NCI-H146 treated with DMSO at 0.1 percent for 48 hours (cell line): ENCODE results near the gene MEOX1.

ENCODE experiments used
- DNase-seq: peaks from one replicate; lab custom pipeline; 2025; ENCODE audit not compliant: unreplicated experiment; lab: John Stamatoyannopoulos, UW

Gene MEOX1

GRCh38 chr17:43680461-43680860 is 18.7 kb upstream of the MEOX1 start:
- no peak for DNase-seq

DNA sequence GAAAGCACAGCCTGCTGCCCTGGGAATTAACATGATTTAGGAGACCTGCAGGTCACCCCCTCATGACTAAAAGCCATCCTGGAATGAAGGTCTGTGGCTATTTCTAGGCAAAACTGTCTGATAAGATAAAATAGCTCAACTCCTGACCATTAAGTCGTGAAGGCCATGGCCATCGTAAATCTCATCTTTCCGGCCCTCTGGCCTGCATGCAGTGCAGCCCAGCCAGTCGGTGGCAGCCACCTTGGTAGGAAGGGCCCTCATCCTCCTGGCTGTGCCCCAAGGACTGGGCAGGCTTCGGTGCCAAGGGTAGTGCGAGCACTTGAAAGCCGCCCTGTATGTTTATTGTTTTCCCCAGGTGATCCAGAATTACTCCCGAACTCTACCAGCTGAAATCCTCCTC is 18.2 kb upstream of the MEOX1 start:
- no peak for DNase-seq

DNA sequence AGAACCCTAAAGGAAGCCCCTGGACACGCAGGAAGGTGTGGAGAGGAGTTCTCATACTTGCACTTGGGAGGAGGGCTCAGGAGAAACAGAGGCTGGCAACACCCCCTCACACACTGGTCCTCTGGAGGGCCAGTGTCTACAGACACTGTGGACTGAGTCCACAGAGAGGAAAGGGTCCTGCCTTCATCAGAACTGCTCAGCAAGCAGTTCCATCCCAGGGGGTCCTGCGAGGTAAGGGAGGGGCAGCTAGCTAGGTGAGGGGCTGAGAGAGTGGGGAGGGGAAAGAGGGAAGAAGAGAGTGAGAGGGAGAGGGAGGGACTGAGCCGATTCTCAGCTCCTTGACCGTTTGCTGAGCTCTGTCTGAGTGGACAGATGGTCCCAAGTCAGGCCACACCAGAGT is 17.7 kb upstream of the MEOX1 start:
- DNase-seq = no peak

DNA sequence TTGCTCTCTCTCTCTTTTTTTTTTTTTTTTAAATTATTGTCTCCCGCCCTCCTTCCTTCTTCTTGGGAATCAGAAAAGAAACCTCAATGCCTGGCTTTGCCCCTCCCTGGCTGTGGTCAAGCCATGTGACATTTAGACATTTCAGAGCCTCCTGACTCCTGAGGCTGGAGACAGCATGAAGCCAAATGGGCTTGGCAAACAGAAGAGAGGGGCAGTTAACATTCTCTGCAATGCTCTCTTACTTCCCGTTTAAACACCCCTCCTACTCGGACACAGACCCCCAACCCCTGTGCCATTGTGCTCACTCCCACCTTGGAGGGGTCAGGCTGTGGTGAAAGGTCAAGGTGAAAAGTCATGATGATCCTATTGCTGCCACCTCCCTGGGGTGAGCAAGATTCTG is 14.7 kb upstream of the MEOX1 start:
- no peak for DNase-seq

- DNase-seq = no peak
Measured at GRCh38 chr17:43674394-43674793, 12.7 kb upstream of the MEOX1 start.

DNA sequence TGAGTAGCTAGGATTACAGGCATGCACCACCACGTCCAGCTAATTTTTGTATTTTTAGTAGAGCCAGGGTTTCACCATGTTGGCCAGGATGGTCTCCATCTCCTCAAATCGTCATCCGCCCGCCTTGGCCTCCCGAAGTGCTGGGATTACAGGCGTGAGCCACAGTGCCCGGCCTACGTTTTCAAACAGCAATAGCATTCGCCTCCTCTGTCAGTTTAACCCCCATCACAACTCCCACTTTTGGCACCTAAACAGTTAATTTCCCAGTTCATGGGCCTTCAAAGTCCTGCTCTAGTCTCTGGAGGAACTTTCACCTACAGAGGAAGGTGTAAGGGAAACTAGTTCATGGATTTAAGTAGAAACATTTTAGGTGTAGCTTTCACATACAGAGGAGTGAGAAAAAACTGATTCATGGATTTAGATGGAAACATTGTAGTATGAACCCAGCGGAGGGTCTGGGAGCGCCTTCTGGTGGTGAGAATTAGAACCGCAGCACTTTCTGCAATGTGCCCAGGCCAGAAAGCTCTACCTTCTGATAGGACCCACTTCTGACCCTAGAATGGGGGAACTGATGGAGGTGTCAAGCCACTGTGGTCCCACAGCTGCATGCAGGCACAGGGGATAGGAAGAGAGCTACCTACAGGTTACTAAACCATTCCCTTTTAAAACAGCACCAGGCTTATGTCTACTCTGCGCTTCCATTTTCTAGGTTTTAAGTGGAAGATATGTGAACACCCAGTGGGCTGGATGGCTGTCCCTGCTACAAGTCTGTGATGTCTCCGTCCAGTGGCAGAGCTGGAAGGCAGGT is 12.0 kb upstream of the MEOX1 start:
- peak; percentile 37 for DNase-seq

DNA sequence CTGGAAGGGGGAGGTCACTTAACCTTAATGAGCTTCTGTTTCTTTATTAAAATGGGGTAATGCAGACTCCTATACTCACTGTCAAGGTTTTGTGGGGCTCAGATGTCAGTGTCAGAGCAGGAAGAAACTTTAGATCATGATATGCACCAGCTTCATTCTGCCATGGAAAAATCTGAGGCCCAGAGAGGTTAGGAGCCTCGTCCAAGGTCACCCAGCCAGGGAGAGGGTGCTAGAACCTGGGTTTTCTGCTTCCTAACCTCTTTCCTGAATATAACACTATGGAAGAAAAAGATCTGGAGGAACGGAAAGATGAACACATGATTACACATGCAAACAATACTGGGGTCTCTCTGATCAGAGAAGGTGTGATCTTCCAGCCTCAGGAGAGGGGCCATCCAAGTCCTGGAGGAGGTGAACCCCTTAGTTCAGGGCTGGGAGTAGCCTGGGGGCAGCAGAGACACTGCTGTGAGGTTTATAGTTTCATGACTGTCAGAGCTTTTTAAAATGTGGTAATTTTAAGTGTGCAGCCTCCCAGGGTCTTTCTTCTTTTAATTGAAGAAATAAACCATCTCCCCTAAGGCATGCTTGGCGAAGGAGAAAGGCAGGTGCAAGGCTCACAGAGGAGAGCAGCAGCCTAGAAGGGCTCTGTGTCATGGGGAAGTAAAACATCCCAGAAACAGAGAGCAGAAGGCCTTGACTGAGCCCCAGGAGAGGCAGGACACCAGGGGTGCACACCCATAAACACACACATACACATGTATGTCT is 10.2 kb upstream of the MEOX1 start:
- no peak for DNase-seq

- no peak for DNase-seq
Measured at GRCh38 chr17:43671031-43671692, 9.4 kb upstream of the MEOX1 start.

GRCh38 chr17:43670645-43671030 is 8.9 kb upstream of the MEOX1 start:
- DNase-seq = no peak

GRCh38 chr17:43669971-43670644 is 8.4 kb upstream of the MEOX1 start:
- DNase-seq = peak; percentile 5

DNA sequence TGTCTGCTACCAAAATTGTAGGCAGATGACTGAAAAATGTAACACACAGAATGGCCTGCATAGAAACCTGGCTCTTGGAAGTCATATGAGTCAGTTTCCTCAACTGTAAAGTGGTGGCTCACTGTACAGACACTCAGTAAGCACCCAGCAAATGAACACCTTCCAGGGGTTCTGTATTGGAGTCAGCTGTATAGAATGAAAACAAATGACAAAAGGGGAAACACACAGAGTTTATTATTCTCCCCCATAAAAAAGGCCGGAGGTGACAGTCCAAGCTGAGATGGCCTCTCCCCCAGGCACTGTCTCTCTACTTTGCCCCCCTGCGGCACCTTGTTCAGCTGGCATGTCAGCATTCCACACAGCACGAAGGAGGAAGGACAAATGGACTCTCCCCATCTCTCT is 6.2 kb upstream of the MEOX1 start:
- no peak for DNase-seq

DNA sequence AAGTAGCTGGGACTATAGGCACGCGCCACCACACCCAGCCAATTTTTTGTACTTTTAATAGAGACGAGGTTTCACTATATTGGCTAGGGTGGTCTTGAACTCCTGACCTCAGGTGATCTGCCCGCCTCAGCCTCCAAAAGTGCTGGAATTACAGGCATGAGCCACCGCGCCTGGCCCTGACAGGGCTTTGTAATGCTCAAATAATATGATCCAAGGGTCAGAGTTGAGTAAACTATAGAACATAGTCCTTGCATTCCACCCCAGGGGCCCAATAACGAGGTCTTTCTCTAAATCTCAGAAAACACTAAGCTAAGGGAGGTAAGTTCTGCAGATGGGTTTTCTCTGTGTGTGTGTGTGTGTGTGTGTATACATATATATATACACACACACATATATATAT is 5.8 kb upstream of the MEOX1 start:
- no peak for DNase-seq

DNA sequence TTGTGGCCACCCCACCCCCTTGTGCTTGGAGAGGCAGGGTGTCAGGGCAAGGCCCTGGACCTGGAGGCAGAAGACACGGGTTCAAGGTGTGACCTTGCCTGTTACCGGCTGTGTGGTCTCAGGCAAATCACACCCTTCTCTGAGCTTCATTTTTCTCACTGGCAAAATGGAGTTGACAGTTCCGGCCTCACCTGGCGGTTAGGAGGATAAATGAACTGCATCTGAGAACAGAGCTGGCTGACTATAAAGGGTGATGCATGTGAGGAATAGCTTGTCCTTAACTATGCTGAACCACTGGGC is 4.2 kb upstream of the MEOX1 start:
- no peak for DNase-seq

DNA sequence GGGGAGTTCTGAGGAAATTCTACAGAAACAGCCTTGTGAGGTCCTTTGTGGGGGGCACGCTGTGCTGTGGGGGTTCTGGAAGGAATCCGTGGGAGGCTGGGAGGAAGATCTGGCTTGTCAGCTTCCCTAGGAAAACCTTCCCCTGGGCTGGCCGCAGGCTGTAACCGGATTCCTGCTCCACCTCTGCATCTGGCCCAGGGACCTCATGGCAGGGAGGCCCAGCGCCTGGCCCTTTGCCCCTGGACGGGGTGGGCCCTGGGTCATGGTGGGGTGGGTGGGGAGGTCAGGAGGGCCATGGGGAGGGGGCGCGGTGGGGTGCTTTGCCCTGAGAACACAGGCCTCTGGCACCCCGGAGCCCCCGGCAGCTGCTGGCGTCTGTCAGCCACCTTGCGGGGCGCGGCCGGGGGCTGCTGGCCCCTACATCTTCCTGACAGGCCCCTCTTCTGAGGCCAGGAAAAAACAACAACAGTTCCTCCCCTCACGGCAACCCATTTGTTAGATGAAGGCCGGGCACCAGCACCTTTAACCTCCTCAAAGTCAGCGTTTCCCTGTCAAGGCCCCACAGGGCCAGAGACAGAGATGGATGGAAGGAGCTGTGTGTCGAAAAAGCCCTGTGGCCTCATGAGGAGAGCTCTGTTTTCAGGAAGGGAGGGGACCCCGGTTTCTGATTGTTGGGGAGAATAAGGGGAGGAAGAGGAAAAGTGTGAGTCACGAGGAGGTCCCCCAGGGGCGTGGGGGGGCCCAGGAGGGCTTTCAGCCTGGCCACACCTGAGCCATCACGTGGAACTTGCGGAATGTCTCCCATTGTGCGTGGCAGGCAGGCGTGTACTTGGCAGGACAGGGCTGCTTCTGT is 3.6 kb upstream of the MEOX1 start:
- no peak for DNase-seq

DNA sequence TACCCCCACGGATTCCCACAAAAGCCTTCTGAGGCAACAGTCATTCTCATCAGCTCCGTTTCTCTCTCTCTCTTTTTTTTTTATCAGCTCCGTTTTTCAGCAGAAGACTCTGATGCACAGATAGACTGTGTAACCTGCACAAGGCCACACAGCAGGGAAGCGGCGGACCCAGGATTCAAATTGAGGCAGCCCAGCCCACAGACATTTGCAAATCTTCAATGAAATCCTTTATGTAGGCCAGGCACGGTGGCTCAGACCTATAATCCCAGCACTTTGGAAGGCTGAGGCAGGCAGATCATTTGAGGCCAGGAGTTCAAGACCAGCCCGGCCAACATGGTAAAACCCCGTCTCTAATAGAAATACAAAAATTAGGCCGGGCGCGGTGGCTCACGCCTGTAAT is 2.4 kb upstream of the MEOX1 start:
- DNase-seq = no peak

DNA sequence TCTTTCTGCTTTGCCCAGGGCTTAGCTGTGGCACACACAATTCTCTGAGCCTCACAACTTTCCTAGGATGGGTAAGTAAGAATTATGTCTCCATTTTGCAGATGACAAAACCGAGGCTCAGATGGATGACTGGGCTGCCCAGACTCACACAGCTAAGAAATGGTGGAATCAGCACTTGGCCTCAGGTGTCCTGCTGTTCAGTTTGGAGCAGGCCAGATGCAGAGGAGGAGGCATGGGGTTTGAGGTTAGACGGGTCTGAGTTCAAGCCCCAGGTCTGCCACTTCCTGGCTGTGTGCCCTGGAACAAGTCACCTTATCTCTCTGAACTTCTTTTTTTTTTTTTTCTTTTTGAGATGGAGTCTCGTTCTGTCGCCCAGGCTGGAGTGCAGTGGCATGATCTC is 1.7 kb upstream of the MEOX1 start:
- no peak for DNase-seq

- no peak for DNase-seq
Measured at GRCh38 chr17:43662413-43663141, 855 bp upstream of the MEOX1 start.

DNA sequence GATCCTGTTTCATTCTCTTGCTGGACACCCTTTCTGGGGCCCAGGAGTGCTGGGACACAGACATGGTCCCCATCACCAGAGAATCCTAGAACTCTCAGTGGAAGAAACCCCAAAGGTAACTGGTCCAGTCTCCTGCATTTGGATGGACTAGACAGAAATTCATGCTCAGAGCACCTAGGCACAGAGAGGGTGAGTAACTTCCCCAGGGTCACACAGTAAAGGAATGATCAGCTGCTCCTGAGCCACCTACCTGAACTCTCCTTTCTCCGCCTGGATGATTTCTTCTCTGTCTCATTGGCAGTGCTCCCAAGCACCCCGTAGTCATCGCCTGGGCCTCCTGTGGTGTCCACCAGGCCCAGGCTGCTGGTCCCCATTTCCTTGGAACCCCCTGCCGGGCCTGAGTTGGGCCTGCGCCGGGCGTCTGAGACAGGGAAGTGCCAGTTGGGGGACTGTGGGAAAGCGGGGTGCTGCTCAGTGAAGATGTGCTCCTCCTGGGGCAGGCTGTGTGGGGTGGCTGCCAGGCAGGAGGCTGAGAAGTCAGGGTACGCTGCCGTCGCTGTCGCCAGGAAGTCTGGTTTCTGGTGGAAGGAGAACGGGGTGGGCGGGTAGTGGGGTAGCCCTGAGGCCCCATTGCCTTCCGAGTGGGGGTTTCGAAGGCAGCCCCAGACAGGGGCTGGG is 767 bp downstream of the MEOX1 start:
- DNase-seq = no peak

DNA sequence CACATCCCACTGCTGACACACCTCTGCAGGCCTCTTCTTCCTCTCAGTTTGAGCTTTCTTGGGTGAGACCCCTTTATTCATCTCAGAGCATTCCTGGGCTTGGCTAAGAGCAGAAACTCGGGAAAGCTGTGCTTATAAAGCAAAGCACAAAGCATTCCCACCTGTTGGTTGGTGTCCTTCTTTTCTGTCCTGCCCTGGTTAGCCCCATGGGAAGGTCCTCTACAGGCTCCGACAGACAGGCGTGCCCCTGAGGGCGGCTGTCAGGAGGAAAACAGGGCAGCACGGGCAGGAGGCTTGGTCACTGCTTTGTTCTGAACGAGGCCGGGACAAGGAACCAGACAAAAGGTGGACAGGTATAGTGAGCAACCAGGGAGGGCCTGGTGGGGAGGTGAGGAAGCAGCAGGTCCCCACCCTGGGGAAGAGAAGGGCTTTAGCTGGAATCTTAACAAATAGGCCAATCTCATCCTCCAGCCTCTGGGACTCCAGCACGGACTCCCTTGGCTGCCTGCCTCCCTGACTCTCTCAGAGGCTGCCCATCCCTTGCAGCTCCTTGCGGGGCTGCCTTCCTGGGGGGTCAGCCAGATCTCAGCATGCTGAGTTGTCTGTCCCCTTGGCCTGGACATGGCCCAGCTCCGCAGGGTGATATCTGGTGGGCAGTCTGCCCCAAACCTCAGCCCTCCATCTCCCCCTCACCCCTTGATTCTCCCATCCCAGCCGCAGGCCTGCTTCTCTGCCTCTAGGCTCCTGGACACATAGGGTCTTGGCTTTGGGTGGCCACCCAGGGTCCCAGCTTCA is 1.7 kb downstream of the MEOX1 start:
- no peak for DNase-seq
